GM23338 (cell line): ENCODE measurements around the gene HOMER1.

Experiments used
- EZH2 ChIP-seq: fragments of 200-600 bp; sonication (generic); IDR thresholded peaks from one replicate; pipeline ENCODE4 v1.8.0; 2017; ENCODE audit warnings: antibody characterized with exemption, mild to moderate bottlenecking, low read depth; ENCODE audit not compliant: unreplicated experiment
- POLR2AphosphoS5 ChIP-seq: IDR thresholded peaks from 2 replicates; pipeline ENCODE4 v1.6.1; 2016; ENCODE audit warnings: antibody characterized with exemption, low read depth
- TF ChIP-seq, protein P1 (sequence below), 2 experiments: fragments of 200-600 bp in 1 of 2; sonication (generic) in 1 of 2; conservative IDR thresholded peaks; 2 replicates each; pipeline versions ENCODE4 v1.5.1 to v1.6.1; 2016 to 2017; ENCODE audit warnings: antibody characterized with exemption in 2 of 2, low read depth in 2 of 2, mild to moderate bottlenecking in 2 of 2, moderate library complexity in 1 of 2

GRCh38 chr5:79349047-79349446 is 164.9 kb downstream of the HOMER1 start:
- TF ChIP-seq EZH2 (no peak), POLR2AphosphoS5 (no peak)
- TF ChIP-seq, protein P1, sequence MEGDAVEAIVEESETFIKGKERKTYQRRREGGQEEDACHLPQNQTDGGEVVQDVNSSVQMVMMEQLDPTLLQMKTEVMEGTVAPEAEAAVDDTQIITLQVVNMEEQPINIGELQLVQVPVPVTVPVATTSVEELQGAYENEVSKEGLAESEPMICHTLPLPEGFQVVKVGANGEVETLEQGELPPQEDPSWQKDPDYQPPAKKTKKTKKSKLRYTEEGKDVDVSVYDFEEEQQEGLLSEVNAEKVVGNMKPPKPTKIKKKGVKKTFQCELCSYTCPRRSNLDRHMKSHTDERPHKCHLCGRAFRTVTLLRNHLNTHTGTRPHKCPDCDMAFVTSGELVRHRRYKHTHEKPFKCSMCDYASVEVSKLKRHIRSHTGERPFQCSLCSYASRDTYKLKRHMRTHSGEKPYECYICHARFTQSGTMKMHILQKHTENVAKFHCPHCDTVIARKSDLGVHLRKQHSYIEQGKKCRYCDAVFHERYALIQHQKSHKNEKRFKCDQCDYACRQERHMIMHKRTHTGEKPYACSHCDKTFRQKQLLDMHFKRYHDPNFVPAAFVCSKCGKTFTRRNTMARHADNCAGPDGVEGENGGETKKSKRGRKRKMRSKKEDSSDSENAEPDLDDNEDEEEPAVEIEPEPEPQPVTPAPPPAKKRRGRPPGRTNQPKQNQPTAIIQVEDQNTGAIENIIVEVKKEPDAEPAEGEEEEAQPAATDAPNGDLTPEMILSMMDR (conservative IDR thresholded peaks at IDR 0.05; ENCODE audit: low read depth in 2 of 2) = no peak
